IMR-90 (cell line): ENCODE results near the gene GMEB2. TPM values are rescaled to one million over a fixed set of nuclear protein-coding genes. Genes with fewer than 3 reads are reported as not detected.

Experiments
- ATAC-seq: fragments of 200-7000 bp; cut with Tn5 transposase; 2 replicates; pipeline ENCODE4 v1.9.1; 2020; ENCODE audit warnings: low read depth, mild to moderate bottlenecking, moderate library complexity
- BruUV-seq: library from RNA; stranded (reverse); fragments of 400-500 nt; replicated peaks from 2 replicates; lab custom pipeline; 2021; lab: Mats Ljungman, UMichigan
- CTCF ChIA-PET: fragments of 300-600 bp; formaldehyde crosslinking; extraction: SDS; loops from one replicate; lab custom pipeline; 2021; ENCODE audit warnings: antibody characterized with exemption; lab: Yijun Ruan, JAX
- POLR2A ChIA-PET: fragments of 300-600 bp; sonication (Branson Sonifier 250); formaldehyde crosslinking; loops from one replicate; lab custom pipeline; 2022; ENCODE audit warnings: antibody characterized with exemption; ENCODE audit not compliant: unreplicated experiment; lab: Charles Lee
- DNase-seq: peaks from one replicate; pipeline ENCODE4 v3.0.0; 2013
- H2AFZ ChIP-seq: replicated peaks from 2 replicates; pipeline ENCODE3; 2013; ENCODE audit warnings: low read length, mild to moderate bottlenecking; ENCODE audit not compliant: poor library complexity
- H2AK5ac ChIP-seq: 2 replicates; pipeline ENCODE4 v1.6.1; 2013; ENCODE audit warnings: low read depth, low read length, inconsistent platforms
- H2AK9ac ChIP-seq: replicated peaks from 2 replicates; pipeline ENCODE3; 2013; ENCODE audit warnings: mild to moderate bottlenecking, low read depth, low read length, moderate library complexity; ENCODE audit not compliant: poor library complexity
- H2BK120ac ChIP-seq: 2 replicates; pipeline ENCODE4 v1.6.1; 2013; ENCODE audit warnings: low read depth, low read length, inconsistent platforms
- H2BK15ac ChIP-seq: 3 replicates; pipeline ENCODE4 v1.6.1; 2013; ENCODE audit warnings: low read depth, low read length, inconsistent platforms
- H2BK20ac ChIP-seq: 2 replicates; pipeline ENCODE4 v1.6.1; 2013; ENCODE audit warnings: low read depth, mild to moderate bottlenecking, inconsistent platforms, low read length, moderate library complexity
- H2BK5ac ChIP-seq: 2 replicates; pipeline ENCODE4 v1.6.1; 2013; ENCODE audit warnings: mild to moderate bottlenecking, low read depth, low read length, inconsistent platforms; ENCODE audit not compliant: poor library complexity, severe bottlenecking
- H3K14ac ChIP-seq: replicated peaks from 2 replicates; pipeline ENCODE4 v1.6.1; 2013; ENCODE audit warnings: low read depth, low read length, inconsistent platforms
- H3K18ac ChIP-seq: 2 replicates; pipeline ENCODE4 v1.6.1; 2013; ENCODE audit warnings: low read depth, low read length, control low read depth
- H3K23ac ChIP-seq: 2 replicates; pipeline ENCODE4 v1.6.1; 2013; ENCODE audit warnings: low read depth, low read length, inconsistent platforms
- H3K27ac ChIP-seq: 2 replicates; pipeline ENCODE4 v1.5.1; 2013; ENCODE audit warnings: mild to moderate bottlenecking, control low read depth, low read length; ENCODE audit not compliant: insufficient read depth
- H3K27me3 ChIP-seq: 2 replicates; pipeline ENCODE4 v1.6.1; 2013; ENCODE audit warnings: low read length; ENCODE audit not compliant: control insufficient read depth, insufficient read depth
- H3K36me3 ChIP-seq: 2 replicates; pipeline ENCODE4 v1.6.1; 2013; ENCODE audit warnings: low read length, mixed read lengths; ENCODE audit not compliant: control insufficient read depth, insufficient read depth
- H3K4ac ChIP-seq: 2 replicates; pipeline ENCODE4 v1.6.1; 2013; ENCODE audit warnings: low read depth, low read length, inconsistent platforms
- H3K4me1 ChIP-seq: 2 replicates; pipeline ENCODE4 v1.6.1; 2013; ENCODE audit warnings: low read length, mixed read lengths; ENCODE audit not compliant: control insufficient read depth, insufficient read depth
- H3K4me2 ChIP-seq: 2 replicates; pipeline ENCODE4 v1.6.1; 2013; ENCODE audit warnings: low read depth, mild to moderate bottlenecking, control low read depth, low read length, moderate library complexity
- H3K4me3 ChIP-seq: 2 replicates; pipeline ENCODE4 v1.5.1; 2013; ENCODE audit warnings: low read depth, mild to moderate bottlenecking, control low read depth, low read length, moderate library complexity; ENCODE audit not compliant: insufficient read depth
- H3K56ac ChIP-seq: 2 replicates; pipeline ENCODE4 v1.6.1; 2013; ENCODE audit warnings: low read length, inconsistent platforms; ENCODE audit not compliant: insufficient read depth; ENCODE audit errors: extremely low read depth
- H3K79me1 ChIP-seq, 2 experiments: 2 replicates each; pipeline ENCODE4 v1.6.1; 2013; ENCODE audit warnings: low read length in 2 of 2, inconsistent platforms in 1 of 2, low read depth in 1 of 2
- H3K9ac ChIP-seq: 2 replicates; pipeline ENCODE4 v1.6.1; 2013; ENCODE audit warnings: low read depth, low read length, control low read depth
- H3K9me1 ChIP-seq: 2 replicates; pipeline ENCODE4 v1.6.1; 2013; ENCODE audit warnings: low read length, inconsistent platforms; ENCODE audit not compliant: insufficient read depth
- H3K9me3 ChIP-seq: 2 replicates; pipeline ENCODE4 v1.6.1; 2013; ENCODE audit warnings: low read length; ENCODE audit not compliant: control insufficient read depth, insufficient read depth
- H4K20me1 ChIP-seq: 2 replicates; pipeline ENCODE4 v1.6.1; 2013; ENCODE audit warnings: low read length, inconsistent platforms; ENCODE audit not compliant: insufficient read depth
- H4K5ac ChIP-seq: 2 replicates; pipeline ENCODE4 v1.6.1; 2013; ENCODE audit warnings: mild to moderate bottlenecking, low read depth, low read length, control low read depth
- H4K8ac ChIP-seq, 2 experiments: 2 replicates each; pipeline ENCODE4 v1.6.1; 2013; ENCODE audit warnings: low read depth in 2 of 2, low read length in 2 of 2, control low read depth in 1 of 2, inconsistent platforms in 1 of 2
- H4K91ac ChIP-seq: 2 replicates; pipeline ENCODE4 v1.6.1; 2013; ENCODE audit warnings: low read depth, low read length, inconsistent platforms; ENCODE audit not compliant: insufficient read depth
- RFX5 ChIP-seq: IDR thresholded peaks from 2 replicates; pipeline ENCODE4 v1.8.0; 2012; ENCODE audit warnings: low read depth, mild to moderate bottlenecking, low read length, moderate library complexity
- WGBS, 2 experiments: methylation state at CpG; one replicate each; pipeline versions ENCODE4 v1.1.5 to v1.1.7; 2013; ENCODE audit warnings: missing lambda C conversion rate in 2 of 2; ENCODE audit not compliant: insufficient read length in 1 of 2; ENCODE audit errors: extremely low coverage in 2 of 2; 5-methylcytosine and 5-hydroxymethylcytosine counted together
- dilution Hi-C: fragments of 300-500 bp; cut with HindIII; formaldehyde crosslinking; loops from one replicate; pipeline ENCODE4 v1.14.3; 2018; ENCODE audit warnings: low sequenced_read_pairs; ENCODE audit not compliant: unreplicated experiment
- in situ Hi-C: fragments of 300-500 bp; cut with MboI; formaldehyde crosslinking; loops from 3 replicates; pipeline ENCODE4 v1.14.3; 2019; ENCODE audit warnings: low sequenced_read_pairs, inconsistent platforms, mixed read lengths
- intact Hi-C: fragments of 100-400 bp; cut with micrococcal nuclease; formaldehyde crosslinking; loops from 2 replicates; pipeline ENCODE4 v1.10.0; 2022
- polyA plus RNA-seq, 3 experiments: library from polyadenylated mRNA; depleted of rRNA; stranded (reverse); fragments of >200 nt; gene quantifications; 2 replicates each; pipeline ENCODE4 v1.2.3, GENCODE V29; 2012; ENCODE audit warnings: low replicate concordance in 1 of 3
- total RNA-seq: library from RNA; depleted of rRNA; stranded (reverse); fragments of >200 nt; gene quantifications from 2 replicates; pipeline ENCODE4 v1.2.3, GENCODE V29; 2012

GMEB2 gene
- total and polyA plus RNA-seq, 2 of the 4 experiments (the other 2 are of a cell fraction): 5.0 to 10.0 TPM

DNA sequence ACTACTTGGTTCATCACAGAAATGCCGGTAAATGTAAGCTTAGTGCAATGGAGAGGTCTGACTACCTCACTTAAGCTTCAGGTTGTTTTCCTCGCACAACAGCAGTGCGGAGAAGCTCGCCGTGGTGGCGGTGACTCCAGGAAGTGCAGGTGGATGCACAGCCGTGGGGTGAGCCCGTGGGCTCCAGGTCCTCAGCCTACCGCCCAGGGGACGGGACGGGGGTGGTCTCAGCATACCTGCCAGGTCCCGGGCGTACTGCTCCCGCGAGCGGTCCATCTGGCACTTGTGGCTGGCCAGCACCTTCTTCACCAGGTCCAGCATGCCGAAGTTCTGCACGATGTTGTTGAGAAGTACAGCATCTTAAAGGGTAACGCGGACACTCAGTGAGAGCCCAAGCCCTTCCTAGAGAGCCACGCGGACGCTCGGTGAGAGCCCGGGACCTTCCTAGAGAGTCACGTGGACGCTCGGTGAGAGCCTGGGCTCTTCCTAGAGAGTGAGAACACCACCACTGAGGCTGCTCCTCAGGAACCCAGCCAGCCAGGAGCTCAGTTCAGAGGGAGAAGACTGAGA, 35.0 kb downstream of the GMEB2 start:
- BruUV-seq: no TSS peak
- intact Hi-C loops: no loop called here

More for the DNA sequence above, 35.0 kb downstream of the GMEB2 start:
- Histone ChIP-seq H2AK9ac (no peak overlapping the region), H3K9me1 (peaks cover 4% of the 10 kb centered on the region; the same call in 1 of the 2 replicates), H2BK15ac (no peak overlapping the region), H4K20me1 (no peaks in the 10 kb centered on the region; the same call in none of the 2 replicates), H4K5ac (no peak overlapping the region), H4K8ac (no peak overlapping the region), H2AFZ (no peak overlapping the region), H2AK5ac (no peak overlapping the region), H3K23ac (no peak overlapping the region), H3K4ac (no peak overlapping the region), H2BK120ac (no peak overlapping the region), H3K36me3 (peaks cover 52% of the 10 kb centered on the region), H4K91ac (no peak overlapping the region), H3K18ac (no peak overlapping the region), H3K4me2 (no peak overlapping the region), H3K9me3 (no peaks in the 10 kb centered on the region), H3K4me3 (no peak overlapping the region), H3K14ac (no peak overlapping the region), H3K9ac (no peak overlapping the region), H2BK5ac (no peak overlapping the region), H3K27me3 (no peaks in the 10 kb centered on the region), H3K4me1 (peaks cover 7% of the 10 kb centered on the region), H3K27ac (no peak overlapping the region), H3K79me1 (peaks cover 0 to 11% of the 10 kb centered on the region in 2 experiments; a peak in 2 of 4 replicates), H2BK20ac (no peak overlapping the region), H3K56ac (no peak overlapping the region)
- in situ Hi-C loops: no loop called here
- 98% methylated on average over 19 of the region's 28 CpGs; no CpG with 5 or more reads in 1 of the 2 experiments for WGBS, 2 experiments
- CTCF ChIA-PET: no interaction called here
- dilution Hi-C loops: no loop called here
- POLR2A ChIA-PET: interaction anchor here (0.5 kb wide), 1 partner anchor 12 kb away, joined by 5 read pairs; no protein-coding TSS in a partner anchor
- no peak for TF ChIP-seq RFX5
- no peak for DNase-seq
- no peak for ATAC-seq
